HepG2 (cell line): ENCODE results near the gene DLL1.

Experiments
- HBP1 ChIP-seq: IDR thresholded peaks from 2 replicates; pipeline ENCODE4 v1.6.1; 2016; ENCODE audit warnings: low read depth, control low read depth
- HOMEZ ChIP-seq: IDR thresholded peaks from 2 replicates; pipeline ENCODE4 v1.6.1; 2016; ENCODE audit warnings: low read depth
- JUN ChIP-seq: sonication (generic); formaldehyde crosslinking; IDR thresholded peaks from 2 replicates; pipeline ENCODE4 v1.4.0; 2020; ENCODE audit warnings: mild to moderate bottlenecking, missing genetic modification reagents
- POLR2A ChIP-seq, 2 experiments: IDR thresholded peaks; 2 replicates each; pipeline ENCODE4 v1.6.1; 2011; ENCODE audit warnings: low read depth in 2 of 2, low read length in 2 of 2, mild to moderate bottlenecking in 1 of 2, moderate library complexity in 1 of 2; ENCODE audit not compliant: insufficient read depth in 1 of 2
- REL ChIP-seq: sonication (generic); formaldehyde crosslinking; conservative IDR thresholded peaks from 2 replicates; pipeline ENCODE4 v1.8.0; 2022; ENCODE audit warnings: mild to moderate bottlenecking, missing genetic modification reagents, moderate library complexity
- RFXANK ChIP-seq: IDR thresholded peaks from 2 replicates; pipeline ENCODE4 v1.6.1; 2016
- ZNF280D ChIP-seq: sonication (generic); formaldehyde crosslinking; IDR thresholded peaks from 2 replicates; pipeline ENCODE4 v1.5.1; 2020; ENCODE audit warnings: mild to moderate bottlenecking, missing genetic modification reagents

- TF ChIP-seq POLR2A (IDR thresholded peaks at IDR 0.05; ENCODE audit: insufficient read depth in 1 of 2, low read depth in 2 of 2, low read length in 2 of 2): no peak
- no peak for TF ChIP-seq ZNF280D (CRISPR knock-in tag)
- no peak for TF ChIP-seq JUN (CRISPR knock-in tag)
- no peak for TF ChIP-seq REL (CRISPR knock-in tag)
- TF ChIP-seq HBP1 (CRISPR knock-in tag): no peak
- no peak for TF ChIP-seq RFXANK
- TF ChIP-seq HOMEZ (CRISPR knock-in tag): no peak
These were observed 6.9 kb upstream of the DLL1 start for GRCh38 chr6:170297576-170298330.
